ENCODE results near the gene SEC61A2. TPM values are rescaled to one million over a fixed set of nuclear protein-coding genes. Genes with fewer than 3 reads are reported as not detected.

The SEC61A2 gene
- total and polyA plus RNA-seq, 7 donors = 5.9 to 16.0 (median 7.9) TPM

DNA sequence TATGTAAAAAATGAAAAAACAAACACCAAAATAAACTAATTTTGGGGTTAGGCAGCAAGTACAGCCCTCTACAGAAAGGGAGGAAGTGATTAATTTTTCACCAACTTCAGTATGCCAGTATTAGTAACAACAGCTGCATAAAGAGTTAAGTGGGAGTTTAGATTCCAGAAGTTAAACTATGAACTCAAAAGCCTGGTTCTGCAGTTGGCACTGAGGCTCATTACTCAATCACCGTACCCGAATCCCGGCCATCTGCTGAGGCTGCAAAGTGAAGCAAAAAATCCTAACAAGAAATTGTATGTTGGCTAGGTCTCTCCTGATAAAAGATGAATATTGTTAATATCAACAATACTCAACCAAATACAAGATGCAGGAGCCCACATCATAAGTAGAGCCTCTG lies 62.2 kb downstream of the SEC61A2 start:
- Histone ChIP-seq H3K4me1 (peaks cover 5% of the 10 kb centered on the region), H3K4me3 (no peak overlapping the region), H3K36me3 (ENCODE audit: insufficient read depth in 1 of 2, low read depth in 1 of 2) (peaks cover 0 to 8% of the 10 kb centered on the region in 2 donors), H3K9me3 (no peaks in the 10 kb centered on the region), H3K27me3 (ENCODE audit: insufficient read depth in 3 of 3, low read length in 2 of 3) (no peaks in the 10 kb centered on the region), H3K27ac (no peak overlapping the region)
- intact Hi-C loops (cut with DNase I) = no loop called here
- DNase-seq (no peak), ATAC-seq (no peak)
- WGBS, 3 donors = 32 to 58% (median 46%) methylated on average over 3 of the region's 3 CpGs
- TF ChIP-seq, protein P1, sequence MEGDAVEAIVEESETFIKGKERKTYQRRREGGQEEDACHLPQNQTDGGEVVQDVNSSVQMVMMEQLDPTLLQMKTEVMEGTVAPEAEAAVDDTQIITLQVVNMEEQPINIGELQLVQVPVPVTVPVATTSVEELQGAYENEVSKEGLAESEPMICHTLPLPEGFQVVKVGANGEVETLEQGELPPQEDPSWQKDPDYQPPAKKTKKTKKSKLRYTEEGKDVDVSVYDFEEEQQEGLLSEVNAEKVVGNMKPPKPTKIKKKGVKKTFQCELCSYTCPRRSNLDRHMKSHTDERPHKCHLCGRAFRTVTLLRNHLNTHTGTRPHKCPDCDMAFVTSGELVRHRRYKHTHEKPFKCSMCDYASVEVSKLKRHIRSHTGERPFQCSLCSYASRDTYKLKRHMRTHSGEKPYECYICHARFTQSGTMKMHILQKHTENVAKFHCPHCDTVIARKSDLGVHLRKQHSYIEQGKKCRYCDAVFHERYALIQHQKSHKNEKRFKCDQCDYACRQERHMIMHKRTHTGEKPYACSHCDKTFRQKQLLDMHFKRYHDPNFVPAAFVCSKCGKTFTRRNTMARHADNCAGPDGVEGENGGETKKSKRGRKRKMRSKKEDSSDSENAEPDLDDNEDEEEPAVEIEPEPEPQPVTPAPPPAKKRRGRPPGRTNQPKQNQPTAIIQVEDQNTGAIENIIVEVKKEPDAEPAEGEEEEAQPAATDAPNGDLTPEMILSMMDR (IDR thresholded peaks at IDR 0.05) = no peak

DNA sequence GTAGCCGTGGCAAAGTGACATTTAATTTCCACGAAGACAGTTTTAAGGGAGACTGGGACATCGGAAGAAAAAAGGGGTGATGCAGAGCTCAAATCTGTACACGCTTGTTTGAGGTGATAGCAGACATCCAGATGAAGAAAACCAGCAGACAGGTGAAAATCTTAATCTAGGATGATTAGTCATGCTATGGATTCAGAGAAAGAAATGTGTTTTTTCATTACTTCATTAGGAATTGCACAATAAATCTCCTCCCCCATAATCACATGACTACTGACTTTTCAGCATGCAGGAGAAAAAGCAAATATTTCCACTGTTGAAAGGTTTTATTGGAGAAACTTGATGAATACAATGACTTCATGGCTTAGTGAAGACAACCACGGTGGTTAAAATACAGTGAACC lies 63.7 kb downstream of the SEC61A2 start:
- peaks cover 0 to 5% of the 10 kb centered on the region in 2 donors for H3K36me3 ChIP-seq (ENCODE audit: insufficient read depth in 1 of 2, low read depth in 1 of 2)
- intact Hi-C loops (cut with DNase I) = no loop called here
- H3K27ac ChIP-seq = no peak overlapping the region
- H3K27me3 ChIP-seq (ENCODE audit: insufficient read depth in 3 of 3, low read length in 2 of 3) = no peaks in the 10 kb centered on the region
- TF ChIP-seq, protein P1 (IDR thresholded peaks at IDR 0.05) = no peak
- no peak overlapping the region for H3K4me3 ChIP-seq
- H3K4me1 ChIP-seq = peaks cover 19% of the 10 kb centered on the region
- DNase-seq (no peak), ATAC-seq (no peak)
- H3K9me3 ChIP-seq = no peaks in the 10 kb centered on the region
- WGBS, 3 donors = 82 to 86% (median 82%) methylated on average over 5 of the region's 5 CpGs

DNA sequence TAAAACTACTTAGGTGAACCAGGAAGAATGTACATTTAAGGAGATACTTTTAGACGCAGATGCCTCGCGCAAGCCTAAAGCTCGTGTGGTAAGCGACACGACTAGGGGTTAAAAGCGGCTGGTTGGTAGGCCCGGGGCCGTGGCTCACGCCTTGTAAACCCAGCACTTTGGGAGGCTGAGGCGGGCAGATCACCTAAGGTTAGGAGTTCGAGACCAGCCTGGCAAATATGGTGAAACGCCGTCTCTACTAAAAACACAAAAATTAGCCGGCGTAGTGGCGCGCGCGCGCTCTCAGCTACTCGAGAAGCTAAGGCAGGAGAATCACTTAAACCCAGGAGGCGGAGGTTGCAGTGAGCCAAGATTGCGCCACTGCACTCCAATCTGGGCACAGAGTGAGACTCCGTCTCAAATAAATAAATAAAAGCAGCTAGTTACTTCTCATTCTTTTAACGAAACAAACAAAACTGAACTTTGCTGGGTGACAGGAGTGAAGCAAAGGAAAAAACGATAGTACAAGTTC lies 65.3 kb downstream of the SEC61A2 start:
- TF ChIP-seq, protein P1 (IDR thresholded peaks at IDR 0.05) = no peak
- Histone ChIP-seq H3K4me1 (peaks cover 20% of the 10 kb centered on the region), H3K9me3 (no peaks in the 10 kb centered on the region), H3K27ac (peak overlapping the region; percentile 97), H3K4me3 (peak overlapping the region; percentile 98), H3K27me3 (ENCODE audit: insufficient read depth in 3 of 3, low read length in 2 of 3) (no peaks in the 10 kb centered on the region), H3K36me3 (ENCODE audit: insufficient read depth in 1 of 2, low read depth in 1 of 2) (peaks cover 0 to 17% of the 10 kb centered on the region in 2 donors)
- WGBS, 3 donors = 3 to 4% (median 3%) methylated on average over 27 of the region's 27 CpGs
- peak in 3 of 4 donors; percentile 39 to 70 (median 47) for ATAC-seq
- intact Hi-C loops (cut with DNase I) = loop anchor here in 1 of 2 donors (5.0 kb wide), 1 partner anchor 902 kb away; no protein-coding TSS in a partner anchor
- DNase-seq = peak; percentile 61 to 78

DNA sequence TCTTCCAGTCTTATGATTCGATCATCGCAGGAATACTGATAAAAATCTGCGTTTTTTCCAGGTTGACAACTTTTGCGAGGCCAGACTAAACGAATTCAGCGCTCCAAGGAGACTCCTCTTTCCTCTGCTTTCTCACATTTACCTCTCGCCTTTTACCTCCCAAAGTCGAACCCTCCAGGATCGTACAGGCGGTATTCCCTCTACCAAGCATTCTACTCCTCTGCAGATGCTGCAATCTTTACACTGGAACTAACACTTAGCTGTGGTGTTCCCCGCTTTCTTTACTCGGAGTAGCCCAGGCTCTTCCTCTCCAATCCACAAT lies 65.8 kb downstream of the SEC61A2 start:
- peaks cover 20% of the 10 kb centered on the region for H3K4me1 ChIP-seq

More for the DNA sequence above, 65.8 kb downstream of the SEC61A2 start:
- peak overlapping the region; percentile 98 for H3K4me3 ChIP-seq
- H3K9me3 ChIP-seq = no peaks in the 10 kb centered on the region
- intact Hi-C loops (cut with DNase I) = loop anchor here in 1 of 2 donors (5.0 kb wide), 1 partner anchor 902 kb away; no protein-coding TSS in a partner anchor
- TF ChIP-seq, protein P1 (IDR thresholded peaks at IDR 0.05) = no peak
- peaks cover 0 to 15% of the 10 kb centered on the region in 2 donors for H3K36me3 ChIP-seq (ENCODE audit: insufficient read depth in 1 of 2, low read depth in 1 of 2)
- peak overlapping the region; percentile 97 for H3K27ac ChIP-seq
- WGBS, 3 donors = 0 to 2% (median 0%) methylated on average over 12 of the region's 12 CpGs
- DNase-seq (no peak), ATAC-seq (no peak)
- H3K27me3 ChIP-seq (ENCODE audit: insufficient read depth in 3 of 3, low read length in 2 of 3) = no peaks in the 10 kb centered on the region
